Suprapubic skin (tissue), 4 donors: Measurements from ENCODE around the gene BHLHA15. TPM values are rescaled to one million over a fixed set of nuclear protein-coding genes. Genes with fewer than 3 reads are reported as not detected.

Source experiments
- DNase-seq, 2 donors: peaks; one replicate each; pipeline ENCODE4 v3.0.0-alpha.2; 2019; ENCODE audit warnings: low spot score in 2 of 2
- H3K27ac ChIP-seq: fragments of 200-600 bp; sonication (generic); one replicate; pipeline ENCODE4 v1.5.1; 2019
- H3K27me3 ChIP-seq: fragments of 200-600 bp; sonication (generic); one replicate; pipeline ENCODE4 v1.5.1; 2019
- H3K36me3 ChIP-seq: fragments of 200-600 bp; sonication (generic); one replicate; pipeline ENCODE4 v1.5.1; 2019
- H3K4me1 ChIP-seq: fragments of 200-600 bp; sonication (generic); one replicate; pipeline ENCODE4 v1.5.1; 2019
- H3K4me3 ChIP-seq: fragments of 200-600 bp; sonication (generic); one replicate; pipeline ENCODE4 v1.5.1; 2019; ENCODE audit warnings: mild to moderate bottlenecking
- H3K9me3 ChIP-seq: fragments of 200-600 bp; sonication (generic); one replicate; pipeline ENCODE4 v1.5.1; 2019
- CTCF ChIP-seq, 2 donors: fragments of 200-600 bp in 1 of 2; fragments of 450-650 bp in 1 of 2; sonication (generic) in 1 of 2; IDR thresholded peaks; one replicate each; pipeline ENCODE4 v1.5.1; 2016 to 2019; ENCODE audit warnings: antibody characterized with exemption in 2 of 2, mild to moderate bottlenecking in 1 of 2, moderate library complexity in 1 of 2
- EP300 ChIP-seq: sonication (generic); formaldehyde crosslinking; IDR thresholded peaks from one replicate; pipeline ENCODE4 v1.6.1; 2017; ENCODE audit warnings: antibody characterized with exemption
- POLR2A ChIP-seq, 2 donors: fragments of 450-650 bp; IDR thresholded peaks; one replicate each; pipeline ENCODE4 v1.6.1; 2017; ENCODE audit warnings: antibody characterized with exemption in 2 of 2, mild to moderate bottlenecking in 2 of 2, moderate library complexity in 2 of 2
- POLR2AphosphoS5 ChIP-seq, 3 donors: sonication (generic); formaldehyde crosslinking; IDR thresholded peaks; one replicate each; pipeline ENCODE4 v1.6.1; 2017; ENCODE audit warnings: antibody characterized with exemption in 3 of 3
- WGBS: methylation state at CpG from one replicate; pipeline ENCODE4 v1.1.5; 2018; 5-methylcytosine and 5-hydroxymethylcytosine counted together
- total RNA-seq, 4 donors: library from RNA; depleted of rRNA; stranded (reverse); fragments of >200 nt; gene quantifications; one replicate each; pipeline ENCODE4 v1.1.0, GENCODE V29; 2016

The BHLHA15 gene
- total RNA-seq, 4 donors from 2014 or later = 1.2 to 7.8 (median 4.4) TPM

- no peaks in the 10 kb centered on the region for H3K27me3 ChIP-seq
- no peaks in the 10 kb centered on the region for H3K9me3 ChIP-seq
- peaks cover 9% of the 10 kb centered on the region for H3K36me3 ChIP-seq
- no peak for DNase-seq
- no peak for TF ChIP-seq EP300
- no peak for TF ChIP-seq CTCF (IDR thresholded peaks at IDR 0.05)
- TF ChIP-seq POLR2A (IDR thresholded peaks at IDR 0.05) = no peak
- TF ChIP-seq POLR2AphosphoS5 (IDR thresholded peaks at IDR 0.05) = no peak
- WGBS = 76% methylated on average over 2 of the region's 2 CpGs
- no peak overlapping the region for H3K4me3 ChIP-seq
- peaks cover 20% of the 10 kb centered on the region for H3K4me1 ChIP-seq
- no peak overlapping the region for H3K27ac ChIP-seq
Measured at GRCh38 chr7:98166668-98166970, 44.6 kb upstream of the BHLHA15 start.

- 92% methylated on average over 15 of the region's 15 CpGs for WGBS
- no peaks in the 10 kb centered on the region for H3K9me3 ChIP-seq
Measured at GRCh38 chr7:98167653-98168052, 43.6 kb upstream of the BHLHA15 start.

GRCh38 chr7:98168181-98168903 lies 42.9 kb upstream of the BHLHA15 start:
- Histone ChIP-seq H3K27ac (no peak overlapping the region), H3K27me3 (no peaks in the 10 kb centered on the region), H3K9me3 (no peaks in the 10 kb centered on the region), H3K4me3 (no peak overlapping the region), H3K36me3 (peaks cover 13% of the 10 kb centered on the region), H3K4me1 (peaks cover 19% of the 10 kb centered on the region)
- no peak for DNase-seq
- no peak for TF ChIP-seq EP300
- TF ChIP-seq CTCF (IDR thresholded peaks at IDR 0.05) = peak; percentile 70 to 76
- 58% methylated on average over 17 of the region's 17 CpGs for WGBS

More at GRCh38 chr7:98167653-98168052, 43.6 kb upstream of the BHLHA15 start:
- H3K4me1 ChIP-seq = peaks cover 20% of the 10 kb centered on the region
- H3K36me3 ChIP-seq = peaks cover 13% of the 10 kb centered on the region
- no peak overlapping the region for H3K4me3 ChIP-seq
- no peak overlapping the region for H3K27ac ChIP-seq
- no peak for TF ChIP-seq EP300
- no peak for TF ChIP-seq POLR2A (IDR thresholded peaks at IDR 0.05)
- no peak for TF ChIP-seq POLR2AphosphoS5 (IDR thresholded peaks at IDR 0.05)
- no peak for TF ChIP-seq CTCF (IDR thresholded peaks at IDR 0.05)
- H3K27me3 ChIP-seq = no peaks in the 10 kb centered on the region
- no peak for DNase-seq

GRCh38 chr7:98168904-98169621 lies 42.2 kb upstream of the BHLHA15 start:
- no peak for DNase-seq
- no peaks in the 10 kb centered on the region for H3K9me3 ChIP-seq
- peaks cover 12% of the 10 kb centered on the region for H3K4me1 ChIP-seq
- no peaks in the 10 kb centered on the region for H3K27me3 ChIP-seq
- no peak overlapping the region for H3K4me3 ChIP-seq
- no peak overlapping the region for H3K27ac ChIP-seq
- peaks cover 13% of the 10 kb centered on the region for H3K36me3 ChIP-seq
- TF ChIP-seq EP300 (no peak), POLR2AphosphoS5 (IDR thresholded peaks at IDR 0.05) (no peak), CTCF (IDR thresholded peaks at IDR 0.05) (no peak), POLR2A (IDR thresholded peaks at IDR 0.05) (no peak)
- WGBS = 91% methylated on average over 5 of the region's 5 CpGs

- TF ChIP-seq POLR2A (IDR thresholded peaks at IDR 0.05) (no peak), POLR2AphosphoS5 (IDR thresholded peaks at IDR 0.05) (no peak), CTCF (IDR thresholded peaks at IDR 0.05) (no peak), EP300 (no peak)
- DNase-seq = no peak
- 90% methylated on average over 8 of the region's 8 CpGs for WGBS
- Histone ChIP-seq H3K27me3 (no peaks in the 10 kb centered on the region), H3K9me3 (no peaks in the 10 kb centered on the region), H3K36me3 (peaks cover 24% of the 10 kb centered on the region), H3K4me1 (peaks cover 6% of the 10 kb centered on the region), H3K27ac (no peak overlapping the region), H3K4me3 (no peak overlapping the region)
Measured at GRCh38 chr7:98170966-98171365, 40.3 kb upstream of the BHLHA15 start.
